Ishikawa (cell line): Measurements from ENCODE around the gene STX4.

ENCODE experiments used
- FOXM1 ChIP-seq: IDR thresholded peaks from 2 replicates; pipeline ENCODE4 v1.6.1; 2012; ENCODE audit warnings: low read depth, borderline replicate concordance
- NFIC ChIP-seq: IDR thresholded peaks from 2 replicates; pipeline ENCODE4 v1.6.1; 2012
- REST ChIP-seq: IDR thresholded peaks from 2 replicates; pipeline ENCODE4 v1.6.1; 2012; ENCODE audit warnings: low read depth, mild to moderate bottlenecking
- ZBTB7A ChIP-seq: IDR thresholded peaks from 2 replicates; pipeline ENCODE4 v1.6.1; 2012; ENCODE audit warnings: low read depth

GRCh38 chr16:31079342-31079944 lies 46.1 kb downstream of the STX4 start:
- TF ChIP-seq NFIC: no peak
- no peak for TF ChIP-seq FOXM1
- TF ChIP-seq ZBTB7A: no peak
- TF ChIP-seq REST: no peak
